Measurements from ENCODE around the gene NALCN.

- TF ChIP-seq CTCF (IDR thresholded peaks at IDR 0.05) (no peak), POLR2A (IDR thresholded peaks at IDR 0.05) (no peak), POLR2AphosphoS5 (IDR thresholded peaks at IDR 0.05) (no peak), EP300 (IDR thresholded peaks at IDR 0.05; ENCODE audit: low read depth) (no peak)
Measured at GRCh38 chr13:101303521-101303920, 112.8 kb downstream of the NALCN start.
